ENCODE measurements around the gene KCNQ4. TPM values are rescaled to one million over a fixed set of nuclear protein-coding genes. Genes with fewer than 3 reads are reported as not detected.
A peak's percentile ranks its signal among the peaks of the same experiment; 100 is the strongest.

The KCNQ4 gene
- polyA plus RNA-seq, 3 donors, result 0.13 TPM; not detected in 2

- Mint-ChIP-seq H3K9me3 (no peaks in the 10 kb centered on the region), H3K27ac (no peak overlapping the region), H3K27me3 (ENCODE audit: low read depth in 3 of 3) (peaks cover 0 to 2% (median 0%) of the 10 kb centered on the region in 3 donors), H3K4me1 (no peaks in the 10 kb centered on the region), H3K4me3 (no peak overlapping the region), H3K36me3 (peaks cover 84 to 90% of the 10 kb centered on the region in 2 donors)
- Histone ChIP-seq H3K4me1 (ENCODE audit: control insufficient read depth in 1 of 2, insufficient read depth in 2 of 2, low read length in 2 of 2) (no peaks in the 10 kb centered on the region), H3K4me2 (replicated peaks; ENCODE audit: extremely low read depth, low read length, poor library complexity, severe bottlenecking) (no peak overlapping the region), H3K4me3 (replicated peaks in 1 of 3; ENCODE audit: low read depth in 2 of 3, low read length in 3 of 3) (no peak overlapping the region), H3K36me3 (replicated peaks in 1 of 2; ENCODE audit: control insufficient read depth in 1 of 2, insufficient read depth in 2 of 2, low read length in 2 of 2) (peaks cover 91 to 100% of the 10 kb centered on the region in 2 donors), H3K9ac (ENCODE audit: insufficient read depth, low read length, poor library complexity, severe bottlenecking) (no peak overlapping the region), H4K20me1 (ENCODE audit: insufficient read depth, low read length) (peaks cover 50% of the 10 kb centered on the region), H3K79me2 (ENCODE audit: insufficient read depth, low read length) (no peaks in the 10 kb centered on the region), H3K9me3 (replicated peaks in 1 of 2; ENCODE audit: control insufficient read depth in 1 of 2, insufficient read depth in 1 of 2, low read length in 2 of 2) (no peaks in the 10 kb centered on the region), H3K27me3 (ENCODE audit: control insufficient read depth in 2 of 2, insufficient read depth in 2 of 2, low read length in 2 of 2) (no peaks in the 10 kb centered on the region), H2AFZ (ENCODE audit: insufficient read depth, low read depth, low read length, poor library complexity, severe bottlenecking) (no peak overlapping the region), H3K27ac (ENCODE audit: low read depth in 1 of 2, low read length in 2 of 2) (no peak overlapping the region)
- intact Hi-C loops (cut with micrococcal nuclease), result no loop called here
- WGBS (ENCODE audit: insufficient coverage), result 96% methylated on average over 4 of the region's 8 CpGs
- DNase-seq, result no peak
- TF ChIP-seq CTCF (IDR thresholded peaks at IDR 0.05), result no peak
Measured at GRCh38 chr1:40757084-40757483, 26.5 kb upstream of the KCNQ4 start.

GRCh38 chr1:40758004-40758403 lies 25.6 kb upstream of the KCNQ4 start:
- Histone ChIP-seq H3K27ac (ENCODE audit: low read depth in 1 of 2, low read length in 2 of 2) (no peak overlapping the region), H3K27me3 (ENCODE audit: control insufficient read depth in 2 of 2, insufficient read depth in 2 of 2, low read length in 2 of 2) (no peaks in the 10 kb centered on the region), H4K20me1 (ENCODE audit: insufficient read depth, low read length) (peaks cover 58% of the 10 kb centered on the region), H3K36me3 (replicated peaks in 1 of 2; ENCODE audit: control insufficient read depth in 1 of 2, insufficient read depth in 2 of 2, low read length in 2 of 2) (peaks cover 92 to 100% of the 10 kb centered on the region in 2 donors), H3K4me2 (replicated peaks; ENCODE audit: extremely low read depth, low read length, poor library complexity, severe bottlenecking) (no peak overlapping the region), H3K4me3 (replicated peaks in 1 of 3; ENCODE audit: low read depth in 2 of 3, low read length in 3 of 3) (no peak overlapping the region), H3K9me3 (replicated peaks in 1 of 2; ENCODE audit: control insufficient read depth in 1 of 2, insufficient read depth in 1 of 2, low read length in 2 of 2) (no peaks in the 10 kb centered on the region), H3K79me2 (ENCODE audit: insufficient read depth, low read length) (no peaks in the 10 kb centered on the region), H3K9ac (ENCODE audit: insufficient read depth, low read length, poor library complexity, severe bottlenecking) (no peak overlapping the region), H2AFZ (ENCODE audit: insufficient read depth, low read depth, low read length, poor library complexity, severe bottlenecking) (no peak overlapping the region), H3K4me1 (ENCODE audit: control insufficient read depth in 1 of 2, insufficient read depth in 2 of 2, low read length in 2 of 2) (no peaks in the 10 kb centered on the region)
- no peaks in the 10 kb centered on the region for H3K9me3 Mint-ChIP-seq
- intact Hi-C loops (cut with micrococcal nuclease), result no loop called here
- peaks cover 0 to 2% (median 0%) of the 10 kb centered on the region in 3 donors for H3K27me3 Mint-ChIP-seq (ENCODE audit: low read depth in 3 of 3)
- DNase-seq, result no peak
- 100% methylated on average over 6 of the region's 7 CpGs for WGBS (ENCODE audit: insufficient coverage)
- no peaks in the 10 kb centered on the region for H3K4me1 Mint-ChIP-seq
- H3K36me3 Mint-ChIP-seq, result peaks cover 86 to 92% of the 10 kb centered on the region in 2 donors
- H3K27ac Mint-ChIP-seq, result peak overlapping the region in 2 of 7 donors; percentile 16 to 46
- no peak for TF ChIP-seq CTCF (IDR thresholded peaks at IDR 0.05)
- no peak overlapping the region for H3K4me3 Mint-ChIP-seq

All from CD14-positive monocyte (primary cell).